HepG2 (cell line): ENCODE results near the gene CCDC106. TPM values are rescaled to one million over a fixed set of nuclear protein-coding genes. Genes with fewer than 3 reads are reported as not detected.
A peak's percentile ranks its signal among the peaks of the same experiment; 100 is the strongest.

Source experiments
- DMAP1 ChIP-seq: IDR thresholded peaks from 2 replicates; pipeline ENCODE4 v1.6.1; 2016
- HIVEP1 ChIP-seq: sonication (generic); formaldehyde crosslinking; IDR thresholded peaks from 2 replicates; pipeline ENCODE4 v1.4.0; 2020; ENCODE audit warnings: mild to moderate bottlenecking, missing genetic modification reagents
- KMT2A ChIP-seq: sonication (generic); formaldehyde crosslinking; IDR thresholded peaks from 2 replicates; pipeline ENCODE4 v1.4.0; 2020; ENCODE audit warnings: missing genetic modification reagents
- MYC ChIP-seq: sonication (generic); formaldehyde crosslinking; IDR thresholded peaks from 2 replicates; pipeline ENCODE4 v1.9.0; 2021; ENCODE audit warnings: missing genetic modification reagents, borderline replicate concordance
- PHF20 ChIP-seq: sonication (generic); formaldehyde crosslinking; IDR thresholded peaks from 2 replicates; pipeline ENCODE4 v1.5.0; 2020; ENCODE audit warnings: mild to moderate bottlenecking, missing genetic modification reagents
- RBM39 ChIP-seq: fragments of 200-400 bp; formaldehyde crosslinking; IDR thresholded peaks from one replicate; pipeline ENCODE4 v1.6.1; 2018; ENCODE audit warnings: antibody characterized with exemption, mild to moderate bottlenecking, low read depth, low read length; ENCODE audit not compliant: poor library complexity, severe bottlenecking
- SP140L ChIP-seq: sonication (generic); formaldehyde crosslinking; IDR thresholded peaks from 2 replicates; pipeline ENCODE4 v1.4.0; 2020; ENCODE audit warnings: missing genetic modification reagents, borderline replicate concordance
- THYN1 ChIP-seq: sonication (generic); formaldehyde crosslinking; IDR thresholded peaks from 2 replicates; pipeline ENCODE4 v1.8.1; 2023; ENCODE audit warnings: low read depth, mild to moderate bottlenecking, moderate library complexity, missing genetic modification reagents, borderline replicate concordance
- ZFP36L1 ChIP-seq: sonication (generic); formaldehyde crosslinking; IDR thresholded peaks from 2 replicates; pipeline ENCODE4 v1.8.0; 2022; ENCODE audit warnings: mild to moderate bottlenecking, missing genetic modification reagents, moderate library complexity
- ZFP82 ChIP-seq: sonication (generic); formaldehyde crosslinking; IDR thresholded peaks from 2 replicates; pipeline ENCODE4 v1.5.1; 2020; ENCODE audit warnings: mild to moderate bottlenecking, missing genetic modification reagents, borderline replicate concordance
- ZNF451 ChIP-seq: sonication (generic); formaldehyde crosslinking; IDR thresholded peaks from 2 replicates; pipeline ENCODE4 v1.5.0; 2020; ENCODE audit warnings: mild to moderate bottlenecking, missing genetic modification reagents
- ZNF556 ChIP-seq: sonication (generic); formaldehyde crosslinking; IDR thresholded peaks from 2 replicates; pipeline ENCODE4 v1.4.0; 2020; ENCODE audit warnings: mild to moderate bottlenecking, missing genetic modification reagents, borderline replicate concordance
- polyA plus RNA-seq, 8 experiments: library from polyadenylated mRNA; depleted of rRNA in 3 of 8; stranded (reverse) in 7 of 8; unstranded in 1 of 8; fragments of >200 nt; fragmentation: Illumina TruSeq in 4 of 8; extraction: Trizol in 4 of 8; gene quantifications; 2 replicates each; pipeline versions ENCODE4 v1.2.1 to v1.2.3, GENCODE V29; 2011 to 2016; ENCODE audit warnings: low read depth in 4 of 8, missing spikeins in 1 of 8, mixed read lengths in 1 of 8; ENCODE audit not compliant: insufficient read depth in 1 of 8
- total RNA-seq, 5 experiments: library from RNA; depleted of rRNA; stranded (reverse); fragments of >200 nt; fragmentation: Illumina TruSeq; extraction: Trizol; gene quantifications; 2 replicates each; pipeline ENCODE4 v1.2.3, GENCODE V29; 2016; ENCODE audit warnings: low read depth in 1 of 5
- TF ChIP-seq, protein P1 (sequence below): sonication (generic); formaldehyde crosslinking; IDR thresholded peaks from 2 replicates; pipeline ENCODE4 v1.4.0; 2020; ENCODE audit warnings: missing genetic modification reagents
- TF ChIP-seq, protein P2 (sequence below): sonication (generic); formaldehyde crosslinking; IDR thresholded peaks from 2 replicates; pipeline ENCODE4 v1.5.0; 2020; ENCODE audit warnings: mild to moderate bottlenecking, missing genetic modification reagents, borderline replicate concordance
- TF ChIP-seq, protein P3 (sequence below): sonication (generic); formaldehyde crosslinking; conservative IDR thresholded peaks from 2 replicates; pipeline ENCODE4 v1.4.0; 2020; ENCODE audit warnings: missing genetic modification reagents
- TF ChIP-seq, protein P4 (sequence below): sonication (generic); formaldehyde crosslinking; IDR thresholded peaks from 2 replicates; pipeline ENCODE4 v1.9.0; 2021; ENCODE audit warnings: missing genetic modification reagents, mild to moderate bottlenecking, borderline replicate concordance
- TF ChIP-seq, protein P5 (sequence below): sonication (generic); formaldehyde crosslinking; IDR thresholded peaks from 2 replicates; pipeline ENCODE4 v1.8.0; 2022; ENCODE audit warnings: missing genetic modification reagents, mild to moderate bottlenecking, borderline replicate concordance

Gene CCDC106
- total and polyA plus RNA-seq, 2 of the 13 experiments (the other 11 are each of a cell fraction or from before 2014, with no cell fraction given) = 4.7 to 8.8 TPM

DNA sequence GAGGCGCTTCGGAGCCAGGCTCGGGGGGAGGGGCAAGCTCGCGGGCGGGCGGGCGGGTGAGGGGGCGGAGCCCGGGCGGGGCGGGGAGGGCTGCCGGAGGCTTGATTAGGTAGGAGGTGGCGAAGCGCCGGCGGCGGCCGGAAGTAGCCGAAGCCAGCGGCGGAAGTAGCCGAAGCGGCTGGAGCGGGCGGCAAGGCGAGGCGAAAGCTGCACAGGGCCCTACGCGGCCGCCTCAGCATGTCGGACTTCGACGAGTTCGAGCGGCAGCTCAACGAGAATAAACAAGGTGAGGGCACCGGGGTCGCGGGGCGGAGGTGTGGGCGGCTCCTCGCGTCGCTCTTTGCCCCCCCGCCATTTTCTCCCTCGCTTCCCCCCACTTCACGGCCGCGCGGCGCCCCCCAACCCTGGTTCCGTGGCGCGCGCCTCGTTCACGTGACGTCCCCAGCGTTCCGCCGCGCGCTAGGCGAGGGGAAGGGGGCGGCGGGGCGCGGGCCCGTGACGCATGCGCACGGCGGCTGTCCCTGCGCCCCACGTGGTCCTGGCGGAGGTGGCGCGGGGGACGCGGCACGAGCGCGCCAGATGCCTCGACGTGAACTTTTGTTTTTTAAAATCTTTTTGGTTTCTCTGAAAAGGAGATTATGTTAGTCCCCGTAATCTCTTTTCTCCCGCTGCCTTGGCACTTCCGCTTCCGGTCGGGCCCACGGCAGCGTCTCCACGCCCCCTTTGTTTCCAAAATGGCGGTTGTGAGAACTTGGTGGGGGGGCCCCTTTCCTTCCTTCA lies 7.0 kb downstream of the CCDC106 start, which contains the start of gene U2AF2 (continued):
- TF ChIP-seq, protein P1, sequence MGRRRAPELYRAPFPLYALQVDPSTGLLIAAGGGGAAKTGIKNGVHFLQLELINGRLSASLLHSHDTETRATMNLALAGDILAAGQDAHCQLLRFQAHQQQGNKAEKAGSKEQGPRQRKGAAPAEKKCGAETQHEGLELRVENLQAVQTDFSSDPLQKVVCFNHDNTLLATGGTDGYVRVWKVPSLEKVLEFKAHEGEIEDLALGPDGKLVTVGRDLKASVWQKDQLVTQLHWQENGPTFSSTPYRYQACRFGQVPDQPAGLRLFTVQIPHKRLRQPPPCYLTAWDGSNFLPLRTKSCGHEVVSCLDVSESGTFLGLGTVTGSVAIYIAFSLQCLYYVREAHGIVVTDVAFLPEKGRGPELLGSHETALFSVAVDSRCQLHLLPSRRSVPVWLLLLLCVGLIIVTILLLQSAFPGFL (CRISPR knock-in tag) = 0 out of 2 replicates have a peak, but pooled peaks have one; percentile 50
- TF ChIP-seq HIVEP1 (CRISPR knock-in tag) (peak; percentile 46; the same call in 1 of the 2 replicates), KMT2A (peak; percentile 37; the same call in 1 of the 2 replicates), ZNF451 (CRISPR knock-in tag) (peak; percentile 93), SP140L (CRISPR knock-in tag) (peak; percentile 84; the same call in 1 of the 2 replicates), ZFP36L1 (0 out of 2 replicates have a peak, but pooled peaks have one; percentile 55), MYC (CRISPR knock-in tag) (peak; percentile 85), ZFP82 (CRISPR knock-in tag) (peak; percentile 70; the same call in 1 of the 2 replicates), PHF20 (CRISPR knock-in tag) (peak; percentile 63; the same call in 1 of the 2 replicates), THYN1 (CRISPR knock-in tag) (no peak), DMAP1 (peak; percentile 78), ZNF556 (CRISPR knock-in tag) (no peak), RBM39 (peak; percentile 48)
- TF ChIP-seq, protein P2, sequence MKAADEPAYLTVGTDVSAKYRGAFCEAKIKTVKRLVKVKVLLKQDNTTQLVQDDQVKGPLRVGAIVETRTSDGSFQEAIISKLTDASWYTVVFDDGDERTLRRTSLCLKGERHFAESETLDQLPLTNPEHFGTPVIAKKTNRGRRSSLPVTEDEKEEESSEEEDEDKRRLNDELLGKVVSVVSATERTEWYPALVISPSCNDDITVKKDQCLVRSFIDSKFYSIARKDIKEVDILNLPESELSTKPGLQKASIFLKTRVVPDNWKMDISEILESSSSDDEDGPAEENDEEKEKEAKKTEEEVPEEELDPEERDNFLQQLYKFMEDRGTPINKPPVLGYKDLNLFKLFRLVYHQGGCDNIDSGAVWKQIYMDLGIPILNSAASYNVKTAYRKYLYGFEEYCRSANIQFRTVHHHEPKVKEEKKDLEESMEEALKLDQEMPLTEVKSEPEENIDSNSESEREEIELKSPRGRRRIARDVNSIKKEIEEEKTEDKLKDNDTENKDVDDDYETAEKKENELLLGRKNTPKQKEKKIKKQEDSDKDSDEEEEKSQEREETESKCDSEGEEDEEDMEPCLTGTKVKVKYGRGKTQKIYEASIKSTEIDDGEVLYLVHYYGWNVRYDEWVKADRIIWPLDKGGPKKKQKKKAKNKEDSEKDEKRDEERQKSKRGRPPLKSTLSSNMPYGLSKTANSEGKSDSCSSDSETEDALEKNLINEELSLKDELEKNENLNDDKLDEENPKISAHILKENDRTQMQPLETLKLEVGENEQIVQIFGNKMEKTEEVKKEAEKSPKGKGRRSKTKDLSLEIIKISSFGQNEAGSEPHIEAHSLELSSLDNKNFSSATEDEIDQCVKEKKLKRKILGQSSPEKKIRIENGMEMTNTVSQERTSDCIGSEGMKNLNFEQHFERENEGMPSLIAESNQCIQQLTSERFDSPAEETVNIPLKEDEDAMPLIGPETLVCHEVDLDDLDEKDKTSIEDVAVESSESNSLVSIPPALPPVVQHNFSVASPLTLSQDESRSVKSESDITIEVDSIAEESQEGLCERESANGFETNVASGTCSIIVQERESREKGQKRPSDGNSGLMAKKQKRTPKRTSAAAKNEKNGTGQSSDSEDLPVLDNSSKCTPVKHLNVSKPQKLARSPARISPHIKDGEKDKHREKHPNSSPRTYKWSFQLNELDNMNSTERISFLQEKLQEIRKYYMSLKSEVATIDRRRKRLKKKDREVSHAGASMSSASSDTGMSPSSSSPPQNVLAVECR = peak; percentile 77
- TF ChIP-seq, protein P3, sequence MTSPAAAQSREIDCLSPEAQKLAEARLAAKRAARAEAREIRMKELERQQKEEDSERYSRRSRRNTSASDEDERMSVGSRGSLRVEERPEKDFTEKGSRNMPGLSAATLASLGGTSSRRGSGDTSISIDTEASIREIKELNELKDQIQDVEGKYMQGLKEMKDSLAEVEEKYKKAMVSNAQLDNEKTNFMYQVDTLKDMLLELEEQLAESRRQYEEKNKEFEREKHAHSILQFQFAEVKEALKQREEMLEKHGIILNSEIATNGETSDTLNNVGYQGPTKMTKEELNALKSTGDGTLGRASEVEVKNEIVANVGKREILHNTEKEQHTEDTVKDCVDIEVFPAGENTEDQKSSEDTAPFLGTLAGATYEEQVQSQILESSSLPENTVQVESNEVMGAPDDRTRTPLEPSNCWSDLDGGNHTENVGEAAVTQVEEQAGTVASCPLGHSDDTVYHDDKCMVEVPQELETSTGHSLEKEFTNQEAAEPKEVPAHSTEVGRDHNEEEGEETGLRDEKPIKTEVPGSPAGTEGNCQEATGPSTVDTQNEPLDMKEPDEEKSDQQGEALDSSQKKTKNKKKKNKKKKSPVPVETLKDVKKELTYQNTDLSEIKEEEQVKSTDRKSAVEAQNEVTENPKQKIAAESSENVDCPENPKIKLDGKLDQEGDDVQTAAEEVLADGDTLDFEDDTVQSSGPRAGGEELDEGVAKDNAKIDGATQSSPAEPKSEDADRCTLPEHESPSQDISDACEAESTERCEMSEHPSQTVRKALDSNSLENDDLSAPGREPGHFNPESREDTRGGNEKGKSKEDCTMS (CRISPR knock-in tag) = no peak
- TF ChIP-seq, protein P4, sequence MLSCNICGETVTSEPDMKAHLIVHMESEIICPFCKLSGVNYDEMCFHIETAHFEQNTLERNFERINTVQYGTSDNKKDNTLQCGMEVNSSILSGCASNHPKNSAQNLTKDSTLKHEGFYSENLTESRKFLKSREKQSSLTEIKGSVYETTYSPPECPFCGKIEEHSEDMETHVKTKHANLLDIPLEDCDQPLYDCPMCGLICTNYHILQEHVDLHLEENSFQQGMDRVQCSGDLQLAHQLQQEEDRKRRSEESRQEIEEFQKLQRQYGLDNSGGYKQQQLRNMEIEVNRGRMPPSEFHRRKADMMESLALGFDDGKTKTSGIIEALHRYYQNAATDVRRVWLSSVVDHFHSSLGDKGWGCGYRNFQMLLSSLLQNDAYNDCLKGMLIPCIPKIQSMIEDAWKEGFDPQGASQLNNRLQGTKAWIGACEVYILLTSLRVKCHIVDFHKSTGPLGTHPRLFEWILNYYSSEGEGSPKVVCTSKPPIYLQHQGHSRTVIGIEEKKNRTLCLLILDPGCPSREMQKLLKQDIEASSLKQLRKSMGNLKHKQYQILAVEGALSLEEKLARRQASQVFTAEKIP (CRISPR knock-in tag) = no peak
- TF ChIP-seq, protein P5, sequence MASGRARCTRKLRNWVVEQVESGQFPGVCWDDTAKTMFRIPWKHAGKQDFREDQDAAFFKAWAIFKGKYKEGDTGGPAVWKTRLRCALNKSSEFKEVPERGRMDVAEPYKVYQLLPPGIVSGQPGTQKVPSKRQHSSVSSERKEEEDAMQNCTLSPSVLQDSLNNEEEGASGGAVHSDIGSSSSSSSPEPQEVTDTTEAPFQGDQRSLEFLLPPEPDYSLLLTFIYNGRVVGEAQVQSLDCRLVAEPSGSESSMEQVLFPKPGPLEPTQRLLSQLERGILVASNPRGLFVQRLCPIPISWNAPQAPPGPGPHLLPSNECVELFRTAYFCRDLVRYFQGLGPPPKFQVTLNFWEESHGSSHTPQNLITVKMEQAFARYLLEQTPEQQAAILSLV (CRISPR knock-in tag) = peak; percentile 76
